Activated T-cell treated with anti-CD3 and anti-CD28 coated beads, Interleukin-2, amount 50 U/mL, for 1 hour (primary cell): ENCODE results near the gene KRR1.
A peak's percentile ranks its signal among the peaks of the same experiment; 100 is the strongest.
"Not testable (repeated sequence)": the region's sequence is repeated elsewhere in the genome, so short reads cannot be mapped to it uniquely, and the experiment has no call there.

Experiments
- DNase-seq: peaks from one replicate; pipeline ENCODE4 v3.0.0-alpha.2; 2020

KRR1 gene

GRCh38 chr12:75522124-75522523 lies 10.7 kb upstream of the KRR1 start:
- not testable (repeated sequence) for DNase-seq

GRCh38 chr12:75521224-75521623 lies 9.8 kb upstream of the KRR1 start:
- not testable (repeated sequence) for DNase-seq

GRCh38 chr12:75509621-75510020 lies 1.8 kb downstream of the KRR1 start:
- no peak for DNase-seq

GRCh38 chr12:75508159-75508558 lies 3.2 kb downstream of the KRR1 start:
- DNase-seq: no peak

- DNase-seq: no peak
Observed at GRCh38 chr12:75507086-75507485, 4.3 kb downstream of the KRR1 start.

- DNase-seq: no peak
Observed at GRCh38 chr12:75505706-75506312, 5.6 kb downstream of the KRR1 start.

GRCh38 chr12:75503866-75504265 lies 7.5 kb downstream of the KRR1 start:
- no peak for DNase-seq

GRCh38 chr12:75503459-75503858 lies 8.0 kb downstream of the KRR1 start:
- DNase-seq: no peak

GRCh38 chr12:75491169-75491568 lies 20.2 kb downstream of the KRR1 start:
- no peak for DNase-seq

GRCh38 chr12:75489613-75490210 lies 21.7 kb downstream of the KRR1 start:
- DNase-seq: no peak

- DNase-seq: no peak
Observed at GRCh38 chr12:75489187-75489586, 22.2 kb downstream of the KRR1 start.

- no peak for DNase-seq
Observed at GRCh38 chr12:75488553-75488952, 22.9 kb downstream of the KRR1 start.

- DNase-seq: no peak
Observed at GRCh38 chr12:75487308-75487707, 24.1 kb downstream of the KRR1 start.

GRCh38 chr12:75484450-75484849 lies 27.0 kb downstream of the KRR1 start:
- DNase-seq: not testable (repeated sequence)

GRCh38 chr12:75483431-75483830 lies 28.0 kb downstream of the KRR1 start:
- DNase-seq: no peak

- DNase-seq: no peak
Observed at GRCh38 chr12:75482646-75483045, 28.8 kb downstream of the KRR1 start.

GRCh38 chr12:75481774-75482173 lies 29.6 kb downstream of the KRR1 start:
- DNase-seq: no peak

- no peak for DNase-seq
Observed at GRCh38 chr12:75481013-75481705, 30.2 kb downstream of the KRR1 start.

- peak; percentile 73 for DNase-seq
Observed at GRCh38 chr12:75480469-75480949, 30.9 kb downstream of the KRR1 start, which contains the start of gene GLIPR1. TSS of gene GLIPR1 (plus strand) at chr12:75480755. CDS start at chr12:75480881, 126 bp downstream.

GRCh38 chr12:75479963-75480461 lies 31.4 kb downstream of the KRR1 start:
- no peak for DNase-seq

- no peak for DNase-seq
Observed at GRCh38 chr12:75478116-75478794, 33.2 kb downstream of the KRR1 start.

GRCh38 chr12:75477137-75477536 lies 34.3 kb downstream of the KRR1 start:
- DNase-seq: no peak

GRCh38 chr12:75476071-75476470 lies 35.3 kb downstream of the KRR1 start:
- no peak for DNase-seq
